Fibroblast of skin of right quadriceps (primary cell): ENCODE measurements around the gene CCL5.
A peak's percentile ranks its signal among the peaks of the same experiment; 100 is the strongest.

ENCODE experiments used
- DNase-seq: peaks from one replicate; pipeline ENCODE4 v3.0.0-alpha.2; 2013

The CCL5 gene

DNA sequence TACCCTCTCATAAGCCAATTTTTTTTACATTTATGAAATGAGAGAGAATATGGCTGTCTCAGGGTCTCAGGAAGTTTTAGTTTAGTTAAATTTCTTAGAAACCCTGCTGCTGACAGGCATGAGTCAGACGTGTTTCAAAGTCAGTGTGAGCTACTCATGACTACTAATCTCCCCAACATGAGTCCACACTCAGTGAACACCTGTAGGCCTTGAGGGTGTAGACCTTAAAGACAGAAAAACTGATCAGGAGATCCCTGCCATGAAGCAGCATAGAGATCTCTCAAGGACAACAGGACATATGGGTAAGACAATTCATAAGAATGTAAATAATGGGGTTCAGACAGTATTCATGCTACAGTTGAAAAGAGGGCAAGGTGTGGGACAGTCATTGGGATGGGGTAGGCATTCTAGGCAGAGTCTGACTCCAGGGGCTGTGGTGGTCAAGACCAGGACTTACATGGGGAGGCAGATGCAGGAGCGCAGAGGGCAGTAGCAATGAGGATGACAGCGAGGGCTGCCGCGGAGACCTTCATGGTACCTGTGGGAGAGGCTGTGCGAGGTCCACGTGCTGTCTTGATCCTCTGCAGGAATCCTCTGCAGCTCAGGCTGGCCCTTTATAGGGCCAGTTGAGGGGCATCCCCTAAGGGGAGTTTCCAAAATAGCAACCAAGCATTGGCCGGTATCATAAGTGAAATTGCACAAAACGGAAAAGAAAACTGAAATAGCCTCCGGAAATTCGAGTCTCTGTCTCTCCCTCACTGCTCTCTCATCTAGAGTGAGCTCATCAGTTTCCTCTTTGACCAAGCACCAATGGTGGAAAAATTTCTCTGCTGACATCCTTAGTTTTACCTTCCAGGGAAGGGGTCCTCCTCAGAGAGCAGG is at the start of gene CCL5:
Gene CCL5 (minus strand): TSS at position 588 of the 882 bp plus-strand sequence.
- DNase-seq = no peak

DNA sequence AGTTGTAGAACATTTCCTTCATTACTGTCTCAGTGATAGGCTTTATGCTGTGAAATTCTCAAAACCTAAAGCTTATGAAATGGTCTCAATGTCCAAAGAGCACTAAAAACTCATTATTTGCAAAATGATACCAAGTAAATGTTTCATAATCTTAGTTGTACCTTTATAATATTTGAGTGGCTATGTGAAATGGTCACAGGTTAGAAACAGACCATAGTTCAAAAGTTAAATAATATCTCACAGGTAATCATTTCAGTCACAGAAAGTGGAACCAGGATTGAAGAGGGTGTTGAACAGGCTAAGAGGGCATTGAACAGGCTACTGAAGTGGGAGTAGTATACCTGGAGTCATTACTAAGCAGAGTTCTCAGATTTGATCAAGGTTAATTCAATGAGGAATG is 47.6 kb upstream of the CCL5 start:
- DNase-seq = no peak

DNA sequence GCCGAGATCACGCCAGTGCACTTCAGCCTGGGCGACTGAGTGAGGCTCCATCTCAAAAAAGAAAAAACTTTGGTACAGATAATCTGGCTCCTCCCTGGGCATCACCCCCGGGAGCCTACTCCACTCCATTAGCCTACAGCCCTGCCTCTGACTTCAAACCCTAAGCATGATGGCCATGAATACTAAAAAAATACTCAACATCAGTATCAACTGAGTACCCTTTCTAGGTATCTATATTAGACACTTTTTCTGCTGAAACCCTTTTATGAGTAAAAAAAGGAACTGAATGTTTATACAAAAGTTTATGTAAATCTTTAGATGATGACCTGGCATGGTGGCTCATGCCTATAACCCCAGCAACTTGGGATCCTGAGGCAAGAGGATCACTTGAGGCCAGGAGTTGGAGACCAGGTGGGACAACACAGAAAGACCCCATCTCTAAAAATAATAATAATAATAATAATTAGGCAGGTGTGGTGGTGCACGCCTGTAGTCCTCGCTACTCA is 43.5 kb upstream of the CCL5 start:
- DNase-seq = no peak

DNA sequence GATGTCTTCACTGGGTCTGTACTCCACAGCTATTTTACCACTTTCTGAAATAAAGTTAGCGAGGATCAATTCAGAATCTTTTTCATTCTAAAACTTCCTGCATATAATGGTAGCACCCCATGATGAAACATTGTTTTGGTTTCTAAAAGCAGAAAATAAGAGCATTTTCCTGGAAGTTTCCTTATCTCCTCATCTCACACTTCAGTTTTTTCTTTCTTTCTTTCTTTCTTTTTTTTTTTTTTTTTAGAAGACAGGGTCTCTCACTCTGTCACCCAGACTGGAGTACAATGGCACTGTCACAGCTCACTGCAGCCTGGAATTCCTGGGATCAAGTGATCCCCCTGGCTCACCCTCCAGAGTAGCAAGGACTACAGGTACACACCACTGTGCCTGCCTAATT is 40.1 kb upstream of the CCL5 start:
- no peak for DNase-seq

DNA sequence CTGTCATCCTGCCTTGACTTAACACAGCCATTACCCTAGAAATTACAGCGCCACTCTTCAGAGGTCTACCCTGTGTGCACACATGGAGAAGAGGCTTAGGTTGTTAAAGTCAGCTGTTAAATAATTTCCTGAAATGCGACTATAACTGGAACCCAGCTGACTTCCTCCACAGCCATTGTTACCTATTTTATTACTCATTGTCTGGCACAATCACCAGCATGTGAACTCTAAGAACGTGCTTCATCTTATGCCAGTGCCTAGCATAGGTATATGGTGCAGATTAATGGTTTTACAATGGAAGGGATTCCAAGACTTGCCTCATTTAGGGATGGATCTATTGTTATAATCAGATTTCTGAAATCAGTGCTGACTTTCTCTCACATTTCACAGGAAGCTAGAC is 38.5 kb upstream of the CCL5 start:
- DNase-seq = no peak

DNA sequence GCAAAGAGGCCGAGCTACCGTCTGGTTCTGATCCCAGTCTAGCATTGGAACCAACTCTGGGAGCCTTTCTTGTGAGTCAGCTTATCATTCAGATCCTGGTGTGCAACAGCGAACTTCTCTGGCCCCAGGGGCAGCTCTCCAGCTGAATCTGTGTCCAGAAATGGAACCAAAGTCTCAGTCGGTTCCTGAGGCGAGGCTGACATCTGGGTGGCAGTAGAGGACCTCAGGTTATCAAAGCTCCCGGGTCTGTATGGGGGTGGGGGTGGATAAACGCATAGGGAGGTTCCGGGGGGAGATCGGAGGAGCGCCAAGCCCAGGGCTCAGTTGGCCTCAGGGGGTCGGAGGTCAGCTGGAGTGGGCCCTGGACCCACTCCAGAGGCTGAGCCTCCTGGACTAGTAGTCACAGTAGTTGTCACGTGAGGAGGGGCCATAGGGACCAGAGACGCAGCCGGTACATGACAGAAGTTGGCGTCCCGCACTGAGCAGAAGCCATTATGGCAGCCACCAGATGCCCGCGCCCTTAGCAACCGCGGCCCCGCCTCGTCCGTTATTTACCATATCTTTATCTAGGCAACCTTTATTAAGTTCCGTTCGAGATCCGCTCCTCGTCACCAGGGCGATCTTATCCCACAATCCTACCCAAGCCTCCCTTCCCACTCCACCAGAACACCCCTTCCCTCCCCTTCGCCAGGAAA is 37.5 kb upstream of the CCL5 start:
- no peak for DNase-seq

DNA sequence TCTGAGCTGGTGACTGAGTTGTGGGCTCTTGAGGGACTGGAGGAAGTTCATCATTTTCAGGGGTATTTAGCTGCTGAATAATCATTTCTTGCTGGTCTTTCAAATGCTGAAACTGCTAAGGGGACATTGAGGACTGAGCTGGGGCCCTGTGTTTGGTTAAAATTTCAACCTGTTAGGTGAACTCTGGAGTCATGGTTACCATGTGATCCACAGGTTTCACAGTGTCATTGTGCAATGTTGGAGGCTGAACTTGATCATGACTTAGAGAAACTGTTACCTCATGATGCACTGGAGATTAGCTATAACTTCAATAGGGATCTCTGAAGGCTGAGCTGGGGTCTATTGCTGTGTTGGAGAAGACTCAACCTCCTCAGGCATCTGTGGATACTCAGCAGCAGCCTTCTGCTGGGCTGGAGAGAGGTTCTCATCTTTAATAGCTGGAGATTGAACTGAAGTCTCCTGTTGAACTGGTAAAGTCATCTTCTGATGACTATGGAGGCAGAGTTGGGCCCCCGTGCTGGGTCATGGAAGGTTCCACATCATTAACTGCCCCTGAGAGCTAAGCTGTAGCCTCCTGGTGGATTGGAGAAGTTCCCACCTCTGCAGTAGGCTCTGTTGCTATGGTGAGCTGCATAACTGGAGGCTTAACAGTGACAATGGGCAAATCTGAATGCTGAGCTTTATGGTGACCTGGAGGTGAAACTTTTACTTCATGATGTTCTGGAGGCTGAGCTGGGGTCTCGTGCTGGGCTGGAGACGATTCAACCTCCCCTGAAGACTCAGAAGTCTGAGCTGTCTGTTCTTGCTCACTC is 35.2 kb upstream of the CCL5 start:
- no peak for DNase-seq

DNA sequence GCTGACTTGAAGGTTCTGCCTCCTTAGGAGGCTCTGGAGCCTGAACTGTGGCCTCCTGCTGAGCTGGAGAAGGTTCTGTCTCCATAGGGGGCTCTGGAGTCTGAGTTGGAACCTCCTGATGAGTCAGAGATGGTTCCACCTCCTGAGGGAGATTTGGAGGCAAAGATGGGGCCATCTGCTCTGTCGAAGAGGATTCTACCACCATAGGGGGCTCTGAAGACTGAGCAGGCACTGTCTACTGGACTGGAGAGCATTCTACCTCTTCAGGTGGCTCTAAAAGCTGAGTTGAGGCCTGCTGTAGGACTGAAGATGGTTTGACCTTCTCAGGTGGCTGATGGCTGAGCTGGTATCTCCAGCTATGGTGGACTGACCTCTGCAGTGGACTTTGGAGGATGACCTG is 34.2 kb upstream of the CCL5 start:
- DNase-seq = no peak

DNA sequence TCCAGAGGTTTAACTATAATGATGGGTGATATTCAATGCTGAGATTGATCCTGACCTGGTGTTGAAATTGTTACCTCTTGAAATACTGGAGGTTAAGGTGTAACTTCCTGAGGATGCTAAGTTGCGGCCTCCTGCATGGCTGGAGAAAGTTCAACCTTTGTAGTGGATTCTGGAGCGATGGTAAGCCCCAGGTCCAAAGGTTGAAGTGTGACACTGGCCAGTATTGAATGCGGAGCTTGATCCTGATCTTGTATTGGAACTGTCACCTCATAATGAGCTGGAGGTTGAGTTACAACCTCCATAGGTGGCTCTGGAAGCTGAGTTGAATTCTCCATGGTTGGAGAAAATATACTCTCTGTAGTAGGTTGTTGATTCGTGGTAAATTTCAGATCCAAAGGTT is 33.4 kb upstream of the CCL5 start:
- no peak for DNase-seq

DNA sequence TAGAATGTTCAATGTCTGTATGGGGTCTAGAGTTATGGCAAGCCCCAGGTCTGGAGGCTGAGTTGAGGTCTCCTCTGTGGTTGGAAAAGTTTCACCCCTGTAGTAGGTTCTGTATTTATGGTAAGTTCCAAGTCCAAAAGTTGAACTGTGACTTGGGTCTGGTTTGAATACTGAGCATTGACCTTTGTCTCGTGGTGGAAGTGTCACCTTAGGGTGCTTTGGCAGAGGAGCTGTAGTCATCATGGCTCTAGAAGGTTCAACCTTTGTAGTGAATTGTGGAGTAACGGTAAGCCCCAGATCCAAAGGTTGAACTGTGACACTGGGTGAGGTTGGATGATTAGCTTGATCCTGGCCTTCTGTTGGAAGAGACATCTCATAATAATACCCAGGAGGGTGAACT is 32.8 kb upstream of the CCL5 start:
- DNase-seq = no peak

DNA sequence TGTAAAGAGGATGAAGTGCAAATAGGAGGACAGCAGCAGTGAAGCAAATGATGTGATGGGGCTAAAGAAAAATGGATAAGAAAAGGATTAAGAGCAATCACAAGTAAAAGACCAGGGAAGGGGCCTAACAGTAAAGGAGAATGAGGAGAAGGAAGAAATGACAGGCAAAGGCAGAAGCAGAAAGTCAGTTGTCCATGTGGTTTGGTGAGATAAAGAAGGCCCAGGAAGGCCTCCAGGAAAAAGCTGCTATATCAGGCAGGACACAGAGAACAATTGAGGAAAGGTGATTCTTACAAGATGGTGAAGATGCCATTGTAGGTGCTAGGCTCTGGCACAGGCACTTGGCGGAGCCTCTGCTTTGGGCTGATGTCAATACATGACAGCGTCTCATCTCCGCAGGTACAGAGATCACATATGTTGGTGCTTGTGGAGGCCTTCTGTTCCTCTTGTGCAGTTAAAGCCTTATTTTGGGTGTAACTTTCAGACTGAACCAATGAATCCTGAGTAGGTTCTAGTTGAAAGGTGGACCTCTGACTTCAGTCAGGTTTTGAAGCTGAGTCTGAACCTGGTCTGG is 32.3 kb upstream of the CCL5 start:
- DNase-seq = no peak

DNA sequence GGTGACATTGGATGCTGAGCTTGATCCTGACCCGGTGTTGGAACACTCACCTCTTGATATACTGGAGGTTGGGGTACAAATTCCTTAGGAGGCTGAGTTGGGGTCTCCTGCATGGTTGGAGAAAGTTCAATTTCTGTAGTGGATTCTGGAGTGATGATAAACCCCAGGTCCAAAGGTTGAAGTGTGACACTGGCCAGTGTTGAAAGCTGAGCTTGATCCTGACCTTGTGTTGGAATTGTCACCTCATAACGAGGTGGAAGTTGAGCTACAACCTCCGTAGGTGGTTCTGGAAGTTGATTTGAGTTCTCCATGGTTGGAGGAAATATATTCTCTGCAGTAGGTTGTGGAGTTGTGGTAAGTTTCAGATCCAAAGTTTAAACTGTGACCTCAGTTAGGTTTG is 29.2 kb upstream of the CCL5 start:
- DNase-seq = no peak

DNA sequence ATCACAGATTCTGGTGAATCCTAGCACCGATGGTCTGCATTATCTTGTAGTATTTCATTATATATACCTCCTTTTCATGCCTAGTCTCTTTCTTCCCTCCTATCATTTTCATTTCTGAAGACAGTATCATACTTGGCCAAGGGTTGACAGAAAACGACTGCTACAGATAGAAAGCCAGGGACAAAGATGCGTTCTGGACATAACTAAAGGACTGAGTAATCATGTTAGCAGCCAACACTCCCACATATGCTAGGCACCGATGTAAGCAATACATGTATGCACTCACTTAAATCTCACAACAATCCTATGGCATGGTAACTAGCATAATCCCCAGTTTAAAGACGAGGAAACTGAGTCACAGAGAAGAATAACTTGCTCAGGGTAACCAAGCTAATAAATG is 27.5 kb upstream of the CCL5 start:
- no peak for DNase-seq

DNA sequence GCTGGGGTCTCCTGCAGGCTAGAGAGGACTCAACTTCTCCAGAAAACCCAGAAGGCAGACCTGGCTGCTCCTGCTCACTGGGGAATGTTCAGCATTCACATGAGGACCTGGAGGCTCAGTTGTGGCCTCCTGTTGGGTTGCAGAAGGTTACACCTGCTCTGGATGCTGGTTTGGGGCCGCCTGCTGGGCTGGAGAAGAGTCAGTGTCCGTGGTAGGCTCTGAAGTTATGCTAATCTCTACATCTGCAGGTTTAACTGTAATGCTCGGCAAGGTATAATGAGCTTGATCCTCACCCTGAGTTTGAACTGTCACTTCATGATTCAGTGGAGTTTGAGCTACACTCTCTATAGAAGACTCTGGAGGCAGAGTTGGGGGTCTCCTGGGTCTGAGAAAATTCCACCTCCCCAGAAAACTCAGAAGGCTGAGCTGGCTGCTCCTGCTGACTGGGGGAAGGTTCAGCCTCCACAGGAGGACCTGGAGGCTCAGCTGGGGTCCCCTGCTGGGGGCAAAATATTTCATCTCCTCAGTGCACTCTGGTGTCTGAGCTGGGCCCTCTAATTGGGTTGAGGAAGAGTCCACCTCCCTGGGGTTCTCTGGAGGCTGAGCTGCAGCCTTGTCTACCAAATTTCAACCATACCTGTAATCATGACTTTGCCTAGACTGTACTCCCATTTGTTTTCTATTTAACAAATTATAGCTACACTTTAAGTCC is 26.9 kb upstream of the CCL5 start:
- DNase-seq = no peak

DNA sequence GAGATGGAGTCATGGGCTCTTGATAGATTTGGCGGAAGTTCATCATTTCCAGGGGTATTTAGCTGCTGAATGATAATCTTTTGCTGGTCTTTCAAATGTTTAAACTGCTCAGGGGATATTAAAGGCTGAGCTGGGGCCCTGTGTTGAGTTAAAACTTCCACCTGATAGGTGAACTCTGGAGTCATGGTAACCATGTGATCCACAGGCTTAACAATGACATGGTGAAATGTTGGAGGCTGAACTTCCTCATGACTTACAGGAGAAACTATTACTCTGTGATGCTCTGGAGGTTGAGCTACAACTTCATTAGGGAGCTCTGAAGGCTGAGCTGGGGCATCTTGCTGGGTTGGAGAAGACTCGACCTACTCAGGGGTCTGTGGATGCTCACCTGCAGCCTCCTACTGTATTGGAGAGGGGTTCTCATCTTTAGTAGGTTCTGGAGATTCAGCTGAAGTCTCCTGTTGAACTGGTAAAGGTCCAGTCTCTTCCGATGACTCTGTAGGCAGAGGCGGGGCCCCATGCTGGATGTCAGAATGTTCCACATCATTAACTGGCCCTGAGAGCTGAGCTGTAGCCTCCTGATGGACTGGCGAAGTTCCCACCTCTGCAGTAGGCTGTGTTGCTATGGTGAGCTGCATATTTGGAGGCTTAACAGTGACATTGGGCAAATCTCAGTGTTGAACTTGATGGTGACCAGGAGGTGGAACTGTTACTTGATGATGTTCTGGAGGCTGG is 26.2 kb upstream of the CCL5 start:
- DNase-seq = no peak

DNA sequence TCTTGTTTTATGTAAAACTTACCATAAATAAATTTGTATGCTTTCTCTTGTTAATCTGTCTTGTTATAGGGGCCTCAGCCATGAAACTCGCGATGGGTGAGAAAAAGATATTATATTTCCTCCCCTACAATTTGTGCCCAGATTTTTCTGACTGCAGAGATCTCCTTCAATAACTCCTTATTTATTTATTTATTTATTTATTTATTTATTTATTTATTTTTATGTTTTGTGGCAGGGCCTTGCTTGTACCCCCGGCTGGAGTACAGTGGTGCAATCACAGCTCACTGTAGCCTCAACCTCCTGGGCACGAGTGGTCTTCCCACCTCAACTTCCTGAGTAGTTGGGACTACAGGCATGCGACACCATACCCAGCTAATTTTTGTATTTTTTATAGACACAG is 23.3 kb upstream of the CCL5 start:
- no peak for DNase-seq

DNA sequence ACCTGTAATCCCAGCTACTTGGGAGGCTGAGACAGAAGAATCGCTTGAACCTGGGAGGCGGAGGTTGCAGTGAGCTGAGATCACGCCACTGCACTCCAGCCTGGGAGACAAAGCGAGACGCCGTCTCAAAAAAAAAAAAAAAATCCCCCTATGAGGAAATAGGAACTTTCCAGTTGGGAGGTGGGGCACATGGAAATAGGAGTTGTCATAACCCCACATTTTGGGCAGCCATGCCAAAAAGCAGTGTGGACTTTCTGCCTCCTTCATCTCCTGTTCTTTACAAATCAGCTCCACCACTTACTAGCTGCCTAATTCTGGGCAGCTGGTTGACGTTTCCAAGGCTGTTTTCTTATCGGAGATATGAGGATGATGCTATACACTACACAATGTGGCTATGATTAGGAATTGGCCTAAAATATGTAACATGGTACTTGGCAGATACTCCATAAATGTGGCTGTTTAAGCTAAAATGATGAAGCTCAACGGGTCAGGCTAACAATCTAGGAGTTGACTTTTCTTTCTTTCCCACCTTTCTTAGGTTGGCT is 21.5 kb upstream of the CCL5 start:
- no peak for DNase-seq

DNA sequence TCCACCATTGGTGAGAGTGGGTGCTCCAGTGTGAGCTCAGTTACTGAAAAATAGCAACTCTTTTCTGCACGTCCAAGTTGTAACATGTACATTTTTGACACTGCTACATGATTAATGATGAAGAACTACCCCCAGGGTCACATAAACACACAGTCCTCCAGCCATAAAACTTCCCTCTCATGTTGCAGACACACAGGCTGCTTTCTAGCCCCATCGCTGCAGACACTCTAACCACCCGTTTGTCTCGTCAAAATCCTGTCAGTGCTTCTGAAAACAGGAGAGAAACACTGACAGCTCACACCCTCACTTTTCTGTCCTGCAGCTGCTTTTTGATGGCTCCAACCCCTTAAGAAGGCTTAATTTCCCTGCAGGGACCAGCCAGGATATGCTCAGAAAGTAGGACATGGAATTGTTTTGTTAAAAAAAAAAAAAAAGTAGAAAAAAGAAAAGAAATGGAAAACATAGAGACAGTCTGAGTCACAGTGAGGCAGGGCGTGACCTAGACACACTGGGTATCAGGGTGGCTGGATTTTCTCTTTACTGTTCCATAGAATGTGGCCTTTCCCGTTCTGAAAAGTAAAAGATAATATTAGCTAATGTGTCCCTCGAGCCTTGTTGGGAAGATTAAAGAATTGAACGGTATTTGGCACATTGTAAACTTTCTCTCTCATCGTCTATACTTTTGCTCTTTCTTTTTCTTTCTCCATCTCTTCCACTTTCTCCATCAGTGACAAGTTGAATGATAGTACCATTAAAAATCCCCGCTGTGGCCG is 20.7 kb upstream of the CCL5 start:
- peak; percentile 8 for DNase-seq

DNA sequence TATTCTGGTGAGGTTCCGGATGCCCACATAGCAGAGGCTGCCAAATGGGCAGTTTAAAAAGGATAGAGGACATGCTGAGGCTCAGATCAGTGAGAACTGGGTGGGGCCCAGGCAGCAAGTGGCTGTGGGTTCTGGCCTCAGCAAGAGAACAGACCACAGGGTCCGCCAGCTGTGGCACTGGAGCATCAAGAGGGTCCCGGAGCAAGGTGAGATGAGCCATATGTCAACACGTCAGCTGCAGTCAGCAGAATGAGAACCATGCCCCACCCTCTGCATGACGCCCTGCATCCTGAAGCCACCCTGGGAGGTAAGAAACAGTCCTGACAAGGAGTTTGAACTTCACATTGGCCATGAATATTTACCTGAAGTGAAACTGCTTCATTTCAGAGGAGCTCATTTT is 20.1 kb upstream of the CCL5 start:
- no peak for DNase-seq

DNA sequence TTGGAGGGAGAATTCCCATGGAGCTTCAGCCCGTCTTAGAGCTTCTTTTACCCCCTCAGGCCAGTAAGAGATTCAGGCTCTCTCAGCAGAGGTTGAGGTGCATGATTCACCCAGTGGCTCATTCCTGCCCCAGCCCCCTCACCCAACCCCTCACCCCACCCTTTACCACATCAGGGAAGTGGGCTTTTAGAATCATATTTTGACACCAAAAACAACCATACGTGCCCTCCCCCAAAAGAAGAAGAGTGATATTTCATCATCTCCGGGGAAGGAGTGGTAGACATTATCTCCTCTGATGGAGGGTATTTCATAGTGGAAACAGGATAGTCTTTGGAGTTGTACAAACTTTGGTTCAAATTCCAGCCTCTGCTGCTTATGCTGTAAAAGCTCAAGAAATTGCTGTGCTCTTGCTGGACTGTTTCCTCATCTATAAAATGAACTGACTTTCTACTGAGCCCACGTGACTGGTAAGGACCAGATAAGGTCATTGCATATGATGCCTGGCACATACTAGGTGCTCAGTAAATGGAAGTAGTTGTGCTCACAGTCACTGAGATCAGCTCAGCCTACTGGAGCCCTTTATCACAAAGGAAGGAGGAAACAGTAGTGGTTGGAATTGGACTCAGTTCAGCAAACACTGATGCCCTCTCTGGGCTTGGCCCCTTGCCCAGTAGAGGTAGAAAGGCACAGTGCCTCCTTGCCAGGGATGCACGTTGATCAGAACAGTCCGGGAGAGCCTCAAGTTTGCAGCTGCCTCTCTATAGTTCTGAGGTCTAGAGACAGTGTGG is 18.3 kb upstream of the CCL5 start:
- DNase-seq = no peak
